Suprapubic skin (tissue), 4 donors: ENCODE measurements around the gene FEZF2.

Source experiments
- EP300 ChIP-seq: sonication (generic); formaldehyde crosslinking; IDR thresholded peaks from one replicate; pipeline ENCODE4 v1.6.1; 2017; ENCODE audit warnings: antibody characterized with exemption
- POLR2A ChIP-seq, 2 donors: fragments of 450-650 bp; IDR thresholded peaks; one replicate each; pipeline ENCODE4 v1.6.1; 2017; ENCODE audit warnings: antibody characterized with exemption in 2 of 2, mild to moderate bottlenecking in 2 of 2, moderate library complexity in 2 of 2
- POLR2AphosphoS5 ChIP-seq, 3 donors: sonication (generic); formaldehyde crosslinking; IDR thresholded peaks; one replicate each; pipeline ENCODE4 v1.6.1; 2017; ENCODE audit warnings: antibody characterized with exemption in 3 of 3
- TF ChIP-seq, protein P1 (sequence below), 2 donors: fragments of 200-600 bp in 1 of 2; fragments of 450-650 bp in 1 of 2; sonication (generic) in 1 of 2; IDR thresholded peaks; one replicate each; pipeline ENCODE4 v1.5.1; 2016 to 2019; ENCODE audit warnings: antibody characterized with exemption in 2 of 2, mild to moderate bottlenecking in 1 of 2, moderate library complexity in 1 of 2

DNA sequence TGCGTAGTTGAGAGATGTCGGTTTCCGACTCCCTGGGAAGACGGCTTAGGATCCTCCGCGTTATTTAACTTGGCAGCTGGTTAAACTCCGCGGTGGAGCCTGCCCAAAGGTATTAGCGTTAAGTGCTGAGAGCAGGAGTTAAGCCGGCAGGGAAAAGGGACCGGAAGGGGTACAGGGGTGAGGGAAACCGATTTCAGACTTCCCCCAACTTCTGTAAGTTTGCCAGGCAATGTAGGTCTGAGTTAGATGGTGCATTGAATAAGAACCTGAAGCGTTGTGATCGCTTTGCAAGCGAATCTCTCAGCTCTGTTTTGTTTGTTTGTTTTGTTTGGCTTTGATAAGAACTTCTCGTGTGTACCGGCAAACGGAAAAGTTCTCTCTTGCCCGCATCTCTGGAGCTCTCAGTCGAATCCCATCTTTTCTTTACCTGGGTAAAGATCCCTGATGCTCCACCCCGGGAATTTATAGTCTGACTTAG is 6.0 kb upstream of the FEZF2 start:
- TF ChIP-seq, protein P1, sequence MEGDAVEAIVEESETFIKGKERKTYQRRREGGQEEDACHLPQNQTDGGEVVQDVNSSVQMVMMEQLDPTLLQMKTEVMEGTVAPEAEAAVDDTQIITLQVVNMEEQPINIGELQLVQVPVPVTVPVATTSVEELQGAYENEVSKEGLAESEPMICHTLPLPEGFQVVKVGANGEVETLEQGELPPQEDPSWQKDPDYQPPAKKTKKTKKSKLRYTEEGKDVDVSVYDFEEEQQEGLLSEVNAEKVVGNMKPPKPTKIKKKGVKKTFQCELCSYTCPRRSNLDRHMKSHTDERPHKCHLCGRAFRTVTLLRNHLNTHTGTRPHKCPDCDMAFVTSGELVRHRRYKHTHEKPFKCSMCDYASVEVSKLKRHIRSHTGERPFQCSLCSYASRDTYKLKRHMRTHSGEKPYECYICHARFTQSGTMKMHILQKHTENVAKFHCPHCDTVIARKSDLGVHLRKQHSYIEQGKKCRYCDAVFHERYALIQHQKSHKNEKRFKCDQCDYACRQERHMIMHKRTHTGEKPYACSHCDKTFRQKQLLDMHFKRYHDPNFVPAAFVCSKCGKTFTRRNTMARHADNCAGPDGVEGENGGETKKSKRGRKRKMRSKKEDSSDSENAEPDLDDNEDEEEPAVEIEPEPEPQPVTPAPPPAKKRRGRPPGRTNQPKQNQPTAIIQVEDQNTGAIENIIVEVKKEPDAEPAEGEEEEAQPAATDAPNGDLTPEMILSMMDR (IDR thresholded peaks at IDR 0.05), result no peak
- TF ChIP-seq POLR2A (IDR thresholded peaks at IDR 0.05) (no peak), POLR2AphosphoS5 (IDR thresholded peaks at IDR 0.05) (no peak), EP300 (no peak)
